HG03460 (cell line): ENCODE results near the gene NAA40.

Experiments used
- ATAC-seq: cut with Tn5 transposase; IDR thresholded peaks from one replicate; pipeline ENCODE4 v1.9.1; 2021; ENCODE audit not compliant: unreplicated experiment

Gene NAA40

DNA sequence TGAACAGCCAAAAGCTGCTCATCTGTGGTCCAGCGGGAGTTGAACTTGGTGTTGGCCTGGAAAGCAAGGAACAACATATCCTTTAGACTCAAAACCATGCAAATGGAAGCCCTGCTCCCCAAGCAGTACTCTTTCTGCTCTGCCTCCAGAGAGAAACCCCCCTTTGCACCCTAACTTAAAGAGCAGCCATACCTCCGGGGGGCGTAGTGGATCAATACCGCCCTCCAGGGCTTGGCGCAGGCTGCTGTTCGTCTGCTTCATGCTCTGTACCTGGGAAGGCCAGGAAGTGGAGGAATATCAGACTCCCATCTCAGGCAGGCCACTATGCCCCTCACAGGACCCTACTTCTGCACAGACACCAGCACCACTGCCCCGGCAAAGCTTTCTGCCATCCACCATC, 26.1 kb upstream of the NAA40 start:
- no peak for ATAC-seq

DNA sequence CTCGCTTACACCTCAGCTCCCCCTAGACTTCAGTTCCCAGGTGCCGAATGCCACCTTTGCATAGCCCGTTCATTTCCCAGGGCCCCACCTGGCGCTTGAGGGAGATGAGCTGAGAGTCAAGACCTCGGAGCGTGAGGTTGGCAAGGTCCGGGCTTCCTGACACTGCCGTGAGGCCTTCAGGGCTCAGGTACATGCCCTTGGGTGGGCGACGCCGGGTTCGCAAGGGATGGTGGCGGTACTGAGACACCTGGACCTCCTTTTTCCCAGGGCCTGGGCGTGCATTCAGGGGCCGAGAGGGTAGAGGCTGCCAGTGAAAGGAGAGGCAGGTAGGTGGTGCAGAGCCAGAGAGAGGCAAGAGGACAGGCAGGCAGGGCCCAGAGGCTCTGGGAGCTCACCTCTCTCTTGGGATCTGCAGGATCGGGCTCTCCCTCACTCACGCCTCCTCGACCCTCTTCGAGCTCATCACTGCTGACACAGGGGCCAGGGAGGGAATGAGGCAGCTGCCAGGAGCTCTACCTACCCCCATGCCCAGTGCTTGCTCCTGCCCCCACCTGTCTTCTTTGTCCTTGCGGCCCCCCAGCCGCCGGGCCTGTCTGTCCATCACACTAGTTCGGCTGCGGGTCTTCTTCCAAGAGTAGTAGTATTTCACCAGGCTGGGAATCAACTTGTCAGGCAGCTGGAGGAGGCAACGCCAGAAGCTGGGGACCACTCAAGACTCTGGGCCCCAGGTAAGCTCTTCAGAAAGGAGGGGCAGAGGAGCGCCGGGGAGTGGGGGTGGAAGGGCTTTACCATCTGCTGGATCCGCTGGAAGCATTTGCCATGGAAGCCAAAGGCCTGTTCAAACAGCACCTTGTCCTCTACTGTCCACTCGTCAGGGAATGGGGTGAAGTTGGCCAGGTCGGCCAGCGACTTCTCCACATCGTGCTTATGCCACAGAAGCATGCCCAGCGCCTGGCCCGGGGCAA, 24.7 kb upstream of the NAA40 start:
- no peak for ATAC-seq

DNA sequence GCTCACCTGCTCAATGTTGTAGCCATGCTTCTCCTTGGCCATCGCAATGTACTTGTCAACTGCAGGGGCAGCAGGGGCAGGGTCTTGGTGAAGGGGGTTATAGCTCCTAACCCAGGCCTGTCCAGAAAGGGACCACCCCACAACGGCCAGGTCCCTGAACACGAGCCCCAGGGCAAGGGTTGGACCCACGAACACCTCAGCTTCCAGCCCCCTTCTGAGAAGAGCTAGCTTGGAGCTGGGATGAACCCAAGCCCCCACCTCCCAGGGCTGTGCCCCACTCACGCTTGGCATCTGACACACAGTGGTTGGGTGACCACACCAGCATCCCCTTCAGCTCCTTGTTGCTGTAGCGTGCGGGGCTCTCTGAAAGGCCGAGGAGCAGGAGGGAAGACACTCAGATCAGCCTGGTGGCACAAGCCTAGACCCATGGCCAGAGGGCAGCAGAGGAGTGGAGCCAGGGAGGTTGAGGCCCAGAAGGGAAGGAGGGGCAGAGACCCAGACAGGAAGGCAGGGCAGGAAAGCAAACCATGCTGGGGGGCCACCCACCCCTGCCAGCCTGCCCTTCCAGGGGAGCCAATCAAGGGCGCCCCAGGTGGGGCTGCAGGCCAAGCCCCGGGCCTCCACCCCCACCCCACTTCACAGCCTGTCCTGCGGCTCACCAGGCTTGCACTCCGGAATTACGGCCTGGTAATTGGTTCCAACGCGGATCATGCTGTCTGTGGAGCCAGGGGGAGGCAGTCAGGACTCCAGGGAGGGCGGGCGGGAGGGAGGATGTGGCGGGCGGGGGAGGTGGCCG, 23.7 kb upstream of the NAA40 start:
- no peak for ATAC-seq

DNA sequence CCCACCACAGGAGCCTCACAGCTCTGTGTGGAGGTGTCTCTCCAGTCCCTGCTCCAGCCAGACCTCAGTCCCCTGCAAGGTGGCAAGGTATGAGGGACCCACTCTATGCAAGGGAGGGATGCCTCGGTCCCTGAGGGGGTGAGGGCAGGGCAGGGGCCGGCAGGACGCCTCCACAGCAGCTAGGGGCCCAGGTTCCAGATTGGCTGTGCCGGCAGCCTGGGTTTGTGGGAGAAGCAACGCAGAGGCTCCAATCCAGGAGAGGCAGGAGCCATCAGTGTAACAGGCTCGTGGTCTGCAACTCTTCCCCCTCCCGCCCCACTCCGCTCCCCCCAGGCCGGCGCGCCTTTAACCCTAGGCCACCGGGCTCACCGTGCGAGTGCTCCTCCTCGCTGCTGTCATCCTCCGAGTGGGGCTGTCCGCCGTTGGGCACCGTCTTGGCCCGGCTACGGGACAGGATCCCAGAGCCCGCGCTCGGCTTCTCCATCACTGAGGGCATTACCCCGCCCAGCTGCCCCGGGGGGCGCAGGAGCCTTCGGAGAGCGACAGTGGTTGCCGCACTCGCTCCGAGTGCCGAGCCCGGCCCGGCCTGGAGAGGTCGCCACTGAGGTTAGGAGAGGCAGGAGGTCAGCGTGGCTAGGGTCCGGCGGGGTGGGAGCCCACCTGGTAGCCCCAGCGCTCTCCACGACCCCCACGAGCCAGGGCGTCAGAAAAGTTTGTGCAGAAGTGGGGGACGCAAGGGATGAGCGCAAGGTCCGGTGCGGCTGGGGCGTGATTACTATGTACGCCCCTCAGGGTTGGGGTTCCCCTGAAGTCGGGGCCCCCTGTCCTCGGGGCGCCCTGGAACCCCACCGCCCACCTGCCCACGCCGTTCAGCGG, 22.6 kb upstream of the NAA40 start:
- no peak for ATAC-seq

DNA sequence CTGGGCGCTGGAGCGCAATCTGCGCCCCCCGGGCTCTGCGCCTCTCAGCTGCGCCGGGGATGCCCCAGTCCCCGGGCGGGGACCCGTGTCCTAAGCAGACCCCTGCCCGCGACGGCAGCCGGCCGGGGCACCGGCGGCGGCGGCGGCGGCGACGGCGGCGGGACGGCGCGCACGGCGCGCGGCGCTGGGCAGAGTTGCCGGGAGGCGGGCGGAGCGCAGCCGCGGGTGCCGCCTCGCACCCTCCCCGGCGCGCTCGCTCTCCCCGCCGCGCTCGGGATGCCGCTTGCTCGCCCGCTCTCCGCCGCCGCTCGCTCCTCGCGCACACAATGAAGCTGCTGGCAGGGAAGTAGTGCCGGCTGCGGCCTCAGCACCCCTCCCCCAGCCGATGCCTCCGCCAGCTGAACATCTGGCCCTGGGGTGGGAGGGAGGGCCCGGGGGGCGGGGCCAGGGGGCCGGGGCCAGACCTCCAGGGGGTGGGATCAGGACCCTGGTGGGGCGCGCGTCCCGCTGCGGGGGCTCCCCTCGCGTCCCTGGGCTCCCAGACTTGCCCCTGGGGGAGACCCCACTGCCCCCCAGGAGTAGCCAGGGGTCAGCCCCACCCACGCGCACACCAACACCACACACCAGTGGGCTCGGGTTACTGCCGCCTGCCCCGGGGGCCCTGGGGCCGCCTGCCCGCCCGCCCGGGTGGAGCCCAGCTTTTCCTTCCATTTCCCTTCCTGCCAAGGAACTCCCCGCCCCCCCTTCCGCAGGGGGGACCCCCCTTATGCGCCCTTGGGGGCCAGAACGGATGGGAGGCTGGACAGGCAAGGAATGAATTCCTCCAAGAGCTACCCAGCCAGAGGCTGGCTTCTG, 21.7 kb upstream of the NAA40 start, which contains the start of gene RCOR2:
RCOR2 (minus strand) TSS at position 328 of the 855 bp plus-strand sequence. CDS start 708 bp downstream, outside the sequence.
- peak; percentile 45 for ATAC-seq

DNA sequence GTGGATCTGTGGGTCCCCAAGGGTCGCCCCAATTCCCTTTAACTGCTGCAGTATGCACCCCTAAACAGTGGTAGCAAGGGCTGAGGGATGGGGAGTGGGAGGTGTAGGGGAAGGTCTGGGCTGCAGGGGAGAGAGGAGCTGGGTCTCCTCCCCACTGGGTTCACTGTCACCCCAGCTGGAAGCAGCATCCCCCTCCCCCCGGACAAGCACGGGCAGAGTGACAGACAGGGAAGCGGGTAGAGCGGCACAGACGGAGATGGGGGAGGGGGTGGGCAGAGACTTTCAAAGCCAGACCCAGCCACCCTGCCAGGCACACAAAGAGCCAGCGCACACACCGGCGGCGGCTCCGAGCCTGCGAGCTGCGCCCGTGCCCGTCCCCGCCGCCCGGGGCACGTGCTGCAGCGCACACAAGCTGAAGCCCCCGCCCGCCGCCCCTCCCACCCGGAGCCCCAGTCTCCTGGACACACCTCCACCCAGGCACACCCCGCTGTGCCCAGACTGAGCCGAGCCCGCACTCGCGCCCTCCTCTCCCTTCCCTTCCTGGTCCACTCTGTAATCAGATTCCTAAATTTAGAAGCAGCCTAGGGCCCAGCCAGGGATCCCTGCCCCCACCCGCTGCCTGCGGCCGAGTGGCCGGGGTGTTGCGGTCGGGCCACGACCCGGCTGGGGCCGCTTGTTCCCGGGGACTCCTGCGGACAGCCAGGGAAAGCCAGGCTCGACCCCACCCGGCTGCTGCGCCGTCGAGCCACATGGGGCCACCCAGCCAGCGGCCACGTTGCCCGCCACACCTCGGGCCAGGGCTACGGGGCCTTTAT, 20.9 kb upstream of the NAA40 start:
- ATAC-seq: no peak

DNA sequence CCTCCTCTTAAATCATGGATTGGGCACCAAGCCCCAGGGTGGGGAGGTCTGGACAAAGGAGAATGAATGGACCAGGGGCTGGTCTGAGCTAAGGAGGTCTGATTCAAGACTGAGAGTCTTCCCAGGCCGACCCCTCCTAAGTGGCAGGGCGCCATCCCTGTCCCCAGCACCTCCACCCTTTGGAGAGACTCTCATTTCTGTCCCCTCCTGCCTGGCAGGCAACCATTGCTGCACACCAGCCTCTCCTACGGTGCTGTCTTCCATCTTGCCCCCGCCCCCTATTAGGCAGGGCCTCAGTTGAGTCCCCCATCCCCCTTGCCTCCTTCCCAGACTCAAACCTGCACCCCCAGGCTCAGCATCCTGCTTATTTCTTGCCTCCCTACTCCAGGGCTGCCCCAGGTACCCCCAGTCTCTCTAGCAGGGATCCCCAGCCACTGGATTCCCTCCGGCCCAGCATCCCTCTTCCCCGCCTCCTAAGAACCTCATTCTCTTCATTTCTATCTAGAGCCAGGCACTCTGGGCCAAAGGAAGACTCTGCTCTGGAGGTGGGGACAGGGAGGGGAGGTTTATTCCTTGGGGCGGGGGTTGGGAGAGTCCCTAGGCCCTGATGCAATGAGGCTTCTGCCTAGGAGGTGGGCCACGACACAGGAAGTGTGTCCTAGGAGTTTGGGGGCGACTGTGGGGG, 20.2 kb upstream of the NAA40 start:
- ATAC-seq: no peak

DNA sequence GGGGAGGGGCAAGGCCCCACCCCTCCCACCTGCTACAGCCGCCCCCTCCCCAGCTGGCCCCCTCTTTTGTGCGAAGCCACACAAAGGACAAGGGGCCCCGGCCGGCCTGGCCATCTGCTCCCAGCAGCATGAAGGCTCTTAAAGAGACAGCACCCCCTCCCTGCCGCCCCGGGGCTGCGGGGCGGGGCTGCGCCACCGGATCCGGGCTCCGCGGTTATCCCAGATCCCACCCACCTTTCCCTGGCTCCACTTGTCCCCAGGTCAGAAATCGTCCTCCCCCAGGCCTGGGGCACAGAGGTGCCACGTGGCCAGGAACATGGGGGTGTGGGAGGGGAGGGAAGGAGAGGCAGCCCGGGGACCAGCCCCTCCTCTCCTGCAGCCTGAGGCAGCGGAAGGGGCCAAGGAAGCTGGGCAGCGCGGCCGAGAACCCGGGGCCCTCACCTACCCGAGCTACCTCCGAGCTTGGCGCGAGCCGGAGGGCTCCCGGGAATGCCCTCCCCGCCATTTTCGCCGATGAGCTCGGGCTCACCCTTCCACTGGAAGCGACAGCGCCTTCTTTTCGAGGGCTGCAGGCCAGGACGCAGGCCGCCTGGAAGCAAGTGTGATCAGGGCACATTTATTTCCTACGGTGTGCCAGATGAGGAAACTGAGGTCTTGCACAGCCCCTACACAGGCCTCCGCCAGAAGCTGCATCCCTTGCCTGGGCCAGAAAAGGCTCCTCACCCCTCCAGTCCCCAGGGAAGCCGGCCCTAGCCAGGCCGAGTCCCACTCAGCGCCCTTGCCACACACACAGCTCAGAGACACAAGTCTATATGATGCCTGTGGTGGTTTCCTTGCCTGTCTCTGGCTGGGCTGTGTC, 19.3 kb upstream of the NAA40 start:
- ATAC-seq: no peak

DNA sequence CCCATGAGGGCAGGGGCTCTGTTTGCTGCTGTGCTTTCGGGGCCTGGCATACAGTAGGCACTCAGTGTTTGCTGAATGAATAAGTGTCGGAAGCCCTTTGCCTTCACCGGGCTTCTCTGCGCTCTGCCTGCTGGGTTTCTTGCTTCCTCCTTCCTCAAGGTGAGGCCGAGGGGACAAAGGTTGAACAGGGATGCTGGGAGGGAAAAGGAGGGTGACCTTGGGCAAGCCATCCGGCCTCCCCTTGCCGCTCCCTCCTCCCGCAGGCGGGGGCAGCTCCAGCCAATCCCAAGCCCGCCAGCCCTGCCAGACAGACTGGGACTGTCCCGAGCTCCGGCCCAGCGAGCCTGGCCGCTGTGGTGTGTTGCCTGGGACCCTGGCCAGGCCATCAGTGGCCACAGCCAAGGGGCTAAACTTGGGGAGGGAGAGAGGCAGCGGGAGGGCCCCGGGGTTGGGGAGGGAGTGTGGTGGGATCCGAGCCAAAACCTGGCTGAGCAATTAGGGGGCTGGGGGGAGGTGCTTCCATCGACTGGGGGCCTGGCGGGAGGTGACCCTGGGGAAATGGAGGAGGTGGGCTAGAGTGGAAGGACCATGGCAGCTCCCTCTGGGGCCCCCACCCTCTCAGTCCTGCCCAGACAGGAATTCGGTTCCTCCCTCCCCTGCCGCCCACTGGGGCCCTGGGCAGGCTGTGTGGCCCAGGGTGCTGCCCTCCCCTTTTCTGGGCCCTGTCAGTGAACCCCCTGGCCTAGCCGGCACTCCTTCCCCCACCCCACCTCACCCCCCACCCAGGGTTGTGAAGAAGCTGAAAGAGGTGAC, 18.5 kb upstream of the NAA40 start:
- ATAC-seq: no peak

DNA sequence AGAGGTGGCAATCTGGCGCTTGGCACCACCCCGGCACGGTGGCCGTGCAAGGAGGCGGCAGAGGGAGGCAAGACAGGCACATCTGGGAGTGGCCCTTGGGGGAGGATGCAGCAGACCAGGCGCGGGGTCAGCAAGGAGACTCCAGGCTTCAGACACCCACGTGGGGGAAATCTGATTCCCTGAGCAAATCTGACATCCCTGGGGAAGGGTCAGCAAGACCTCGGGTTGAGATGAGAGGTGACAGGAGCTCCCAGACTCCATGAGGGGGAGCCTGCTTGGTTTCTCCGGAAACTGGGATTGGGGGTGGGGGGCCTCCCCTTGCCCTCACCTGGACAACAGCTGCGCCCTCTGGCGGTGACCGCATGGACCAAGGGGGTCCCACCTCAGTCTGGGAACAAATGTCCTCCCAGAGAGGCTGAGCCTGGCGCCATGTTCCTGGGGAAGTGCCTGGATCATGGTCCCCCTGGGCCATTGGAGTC, 17.8 kb upstream of the NAA40 start:
- ATAC-seq: no peak

DNA sequence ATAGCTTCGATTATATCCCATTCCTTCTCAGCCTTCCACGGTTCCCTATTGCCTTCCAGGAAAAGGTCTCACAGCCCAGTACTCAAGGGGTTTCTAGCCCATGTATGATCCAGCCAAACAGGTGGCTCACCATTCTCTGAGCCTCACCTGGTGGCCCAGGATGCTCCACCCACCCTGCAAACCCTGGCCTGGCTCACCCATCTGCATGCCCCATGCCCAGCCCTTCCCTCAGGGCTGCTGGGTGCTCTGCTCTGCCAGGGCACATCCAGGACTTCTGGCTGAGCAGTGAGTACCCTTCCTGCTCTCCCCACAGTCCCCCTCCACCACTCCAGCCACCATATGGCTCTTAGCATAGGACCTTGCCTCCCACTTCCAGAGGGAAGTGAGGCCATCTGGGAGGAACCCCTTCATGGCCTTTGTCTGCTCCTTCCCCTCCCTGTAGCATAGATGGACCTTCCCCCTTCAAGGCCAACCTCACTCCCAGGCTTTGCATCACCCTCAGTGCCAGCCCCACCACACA, 16.1 kb upstream of the NAA40 start:
- ATAC-seq: no peak

DNA sequence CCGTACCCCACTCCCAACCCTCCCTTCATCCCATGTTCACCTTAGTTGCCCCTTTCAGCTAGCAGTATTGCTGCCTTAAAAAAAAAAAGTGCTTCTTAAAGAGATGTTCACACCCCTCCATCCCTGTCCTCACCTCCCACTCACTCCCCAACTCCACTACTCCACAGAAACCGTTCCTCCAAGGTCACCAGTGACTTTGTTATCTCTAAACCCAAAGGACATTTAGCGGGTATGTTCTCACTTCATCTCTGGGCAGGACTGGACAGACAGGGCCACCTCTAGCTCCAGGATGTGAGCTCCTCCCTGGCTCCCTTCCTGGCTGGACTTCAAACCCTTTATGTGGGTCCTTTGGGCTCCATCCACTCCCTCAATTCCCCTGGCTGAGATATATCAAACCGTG, 15.5 kb upstream of the NAA40 start:
- no peak for ATAC-seq

DNA sequence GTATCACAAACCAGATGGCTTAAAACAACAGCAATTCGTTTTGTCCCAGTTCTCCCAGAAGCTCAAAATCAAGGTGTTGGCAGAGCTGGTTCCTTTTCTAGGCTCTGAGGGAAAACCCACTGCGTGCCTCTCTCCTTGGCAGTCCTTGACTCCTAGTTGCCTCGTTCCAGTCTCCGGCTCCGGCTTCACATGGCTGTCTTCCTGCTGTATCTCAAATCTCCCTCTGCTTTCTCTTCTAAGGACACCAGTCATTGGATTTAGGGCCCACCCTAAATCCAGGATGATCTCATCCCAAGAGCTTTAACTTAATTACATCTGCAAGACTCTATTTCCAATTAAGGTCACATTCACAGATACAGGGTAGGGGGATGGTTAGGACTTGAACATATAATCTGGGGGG, 9.2 kb upstream of the NAA40 start:
- no peak for ATAC-seq

DNA sequence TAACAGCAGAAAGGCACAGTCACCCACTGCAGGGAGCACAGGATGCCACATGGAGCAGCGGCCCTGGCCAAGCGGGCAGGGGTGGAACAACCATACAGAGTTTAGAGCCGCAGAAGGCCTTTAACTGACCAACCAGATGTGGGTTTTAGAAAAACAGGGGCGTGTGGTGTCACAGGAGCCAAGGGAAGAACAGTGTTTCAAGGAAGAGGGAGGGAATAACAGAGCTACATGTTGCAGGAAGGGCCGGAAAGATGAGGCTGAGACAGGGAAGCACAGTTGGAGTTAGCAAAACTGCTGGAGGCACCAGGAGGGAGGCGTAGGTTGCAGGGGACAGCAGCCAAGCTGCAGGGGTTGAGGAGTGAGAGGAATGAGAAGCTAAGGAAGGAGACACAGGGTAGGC, 7.8 kb upstream of the NAA40 start:
- ATAC-seq: no peak

DNA sequence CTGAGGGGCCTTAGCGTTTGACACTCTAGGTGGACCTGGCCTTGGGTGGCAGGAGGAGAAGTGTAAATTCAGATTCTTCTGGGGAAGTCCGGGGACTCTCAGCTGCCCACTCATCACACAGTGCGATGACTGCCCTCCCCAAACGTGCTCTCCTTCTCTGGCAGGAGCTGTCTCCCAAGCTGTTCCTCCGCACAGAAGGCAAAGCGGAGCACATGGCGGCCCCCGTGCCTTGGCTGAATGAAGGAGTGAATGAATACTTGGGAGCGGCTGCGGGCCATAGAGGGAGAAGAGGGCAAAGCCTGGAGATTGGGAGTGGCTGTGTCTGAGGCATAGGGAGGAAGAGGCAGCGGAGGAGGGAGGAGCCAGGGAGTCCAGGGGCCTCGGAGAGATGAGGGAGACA, 6.9 kb upstream of the NAA40 start:
- no peak for ATAC-seq

DNA sequence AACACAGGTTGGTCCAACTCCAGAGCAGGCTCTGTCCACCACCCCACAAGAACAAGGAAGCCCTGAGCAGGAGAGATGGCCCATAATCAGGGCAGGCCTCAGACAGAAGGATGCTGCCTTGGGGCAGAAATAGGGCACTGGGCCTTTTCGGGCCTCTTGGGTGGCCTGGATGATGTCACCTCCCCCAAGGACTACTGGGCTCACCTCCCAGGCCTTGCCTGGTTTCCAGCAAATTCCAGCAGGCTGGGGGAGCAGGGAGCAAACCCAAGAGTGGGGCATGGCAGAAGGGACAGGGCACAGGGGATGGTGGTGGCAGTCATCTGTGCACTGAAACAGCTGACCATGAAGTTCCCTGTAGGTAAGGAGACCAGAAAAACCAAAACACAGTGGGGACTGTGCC, 5.3 kb upstream of the NAA40 start:
- ATAC-seq: no peak
